Activated CD4-positive, alpha-beta T cell treated with anti-CD3 and anti-CD28 coated beads for 36 hours (primary cell): ENCODE results near the gene SLC17A8. TPM values are rescaled to one million over a fixed set of nuclear protein-coding genes. Genes with fewer than 3 reads are reported as not detected.
"Not testable (repeated sequence)": the region's sequence is repeated elsewhere in the genome, so short reads cannot be mapped to it uniquely, and the experiment has no call there.

ENCODE experiments used
- ATAC-seq: fragments of 200-7000 bp; cut with Tn5 transposase; one replicate; pipeline ENCODE4 v1.10.0; 2021; ENCODE audit warnings: mild to moderate bottlenecking, moderate library complexity
- CTCF ChIA-PET: fragments of 350-600 bp; sonication (Branson Sonifier 250); formaldehyde crosslinking; loops from one replicate; lab custom pipeline; 2021; ENCODE audit warnings: antibody characterized with exemption; lab: Charles Lee
- POLR2A ChIA-PET: fragments of 350-600 bp; sonication (Branson Sonifier 250); formaldehyde crosslinking; loops from one replicate; lab custom pipeline; 2021; ENCODE audit warnings: antibody characterized with exemption, inconsistent platforms; lab: Charles Lee
- DNase-seq: peaks from one replicate; pipeline ENCODE4 v3.0.0-alpha.2; 2020
- H3K27ac Mint-ChIP-seq: one replicate; pipeline ENCODE4 v1.8.0; 2021; ENCODE audit warnings: mixed read lengths
- H3K27me3 Mint-ChIP-seq: one replicate; pipeline ENCODE4 v1.8.0; 2021; ENCODE audit warnings: mixed read lengths
- H3K36me3 Mint-ChIP-seq: one replicate; pipeline ENCODE4 v1.8.0; 2021; ENCODE audit warnings: low read depth, mixed read lengths
- H3K4me1 Mint-ChIP-seq: one replicate; pipeline ENCODE4 v1.8.0; 2021; ENCODE audit warnings: mixed read lengths
- H3K4me3 Mint-ChIP-seq: one replicate; pipeline ENCODE4 v1.8.0; 2021; ENCODE audit warnings: mild to moderate bottlenecking, moderate library complexity, mixed read lengths
- H3K9me3 Mint-ChIP-seq: one replicate; pipeline ENCODE4 v1.8.0; 2021; ENCODE audit warnings: low read depth, mixed read lengths
- intact Hi-C, 2 experiments: fragments of 100-400 bp; cut with DNase I in 1 of 2; cut with micrococcal nuclease in 1 of 2; formaldehyde crosslinking; loops; one replicate each; pipeline versions ENCODE4 v1.14.2 to v1.15.1; 2022 to 2024; cut with DNase I, micrococcal nuclease
- total RNA-seq, 2 experiments: library from RNA; stranded (reverse); gene quantifications; one replicate each; pipeline ENCODE4 v1.2.3, GENCODE V29; 2021

Gene SLC17A8
- total RNA-seq, result not detected

DNA sequence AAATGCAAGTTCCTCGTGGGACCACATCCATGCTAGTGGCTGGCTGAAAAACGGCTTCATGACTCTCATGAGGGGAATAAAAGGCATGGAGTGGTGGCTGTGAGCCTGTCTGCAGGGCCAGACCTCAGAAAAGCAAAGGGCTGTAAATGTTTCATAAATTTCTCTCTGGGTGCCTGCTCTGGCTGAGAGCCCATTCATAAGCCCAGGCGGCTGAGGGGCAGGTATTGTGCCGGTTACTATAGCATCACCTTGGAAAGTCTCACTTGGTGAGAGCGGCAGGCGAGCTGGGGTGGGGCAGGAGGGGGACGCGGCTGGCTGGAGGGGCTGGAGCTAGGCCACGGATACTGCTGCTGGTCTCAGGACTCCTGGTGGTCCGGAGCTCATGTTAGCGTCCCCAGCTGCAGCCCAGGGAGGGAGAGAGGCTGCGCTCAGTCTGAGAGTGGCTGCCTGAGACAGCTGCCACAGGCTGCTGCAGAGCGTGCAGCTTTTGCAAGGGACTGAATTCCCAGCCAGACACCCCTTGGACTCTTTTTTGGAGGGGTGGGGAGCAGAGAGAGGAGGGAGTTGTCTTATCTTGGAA is at the start of gene SLC17A8:
TSS of gene SLC17A8 (plus strand) at position 431 of the 580 bp plus-strand sequence. CDS start 318 bp downstream, outside the sequence.
- H3K27me3 Mint-ChIP-seq, result peaks cover 35% of the 10 kb centered on the region
- no peak within 1 kb of the TSS for H3K27ac Mint-ChIP-seq
- intact Hi-C loops, result no loop called here
- ATAC-seq (no peak), DNase-seq (no peak)
- H3K4me1 Mint-ChIP-seq, result no peaks in the 10 kb centered on the region
- no peaks in the 10 kb centered on the region for H3K9me3 Mint-ChIP-seq
- ChIA-PET CTCF (interaction anchor here (0.7 kb wide), 1 partner anchor 36 kb away, joined by 3 read pairs; no protein-coding TSS in a partner anchor), POLR2A (no interaction called here)
- no peaks in the 10 kb centered on the region for H3K36me3 Mint-ChIP-seq
- H3K4me3 Mint-ChIP-seq, result no peak within 1 kb of the TSS

GRCh38 chr12:100308138-100308537 is 48.7 kb upstream of the SLC17A8 start:
- DNase-seq, intact Hi-C loops, CTCF ChIA-PET, H3K27ac Mint-ChIP-seq, H3K4me1 Mint-ChIP-seq, H3K4me3 Mint-ChIP-seq, H3K27me3 Mint-ChIP-seq, ATAC-seq, POLR2A ChIA-PET: not testable (repeated sequence)
- Mint-ChIP-seq H3K36me3 (peaks cover 43% of the 10 kb centered on the region), H3K9me3 (peaks cover 16% of the 10 kb centered on the region)

GRCh38 chr12:100311317-100311716 is 45.6 kb upstream of the SLC17A8 start:
- intact Hi-C loops, result no loop called here
- no peak overlapping the region for H3K4me3 Mint-ChIP-seq
- peaks cover 21% of the 10 kb centered on the region for H3K36me3 Mint-ChIP-seq
- ChIA-PET CTCF (no interaction called here), POLR2A (interaction anchor here (0.7 kb wide), 1 partner anchor 40 kb away, joined by 3 read pairs; no protein-coding TSS in a partner anchor)
- no peak overlapping the region for H3K27ac Mint-ChIP-seq
- ATAC-seq (no peak), DNase-seq (no peak)
- no peaks in the 10 kb centered on the region for H3K27me3 Mint-ChIP-seq
- peaks cover 4% of the 10 kb centered on the region for H3K9me3 Mint-ChIP-seq
- no peaks in the 10 kb centered on the region for H3K4me1 Mint-ChIP-seq

DNA sequence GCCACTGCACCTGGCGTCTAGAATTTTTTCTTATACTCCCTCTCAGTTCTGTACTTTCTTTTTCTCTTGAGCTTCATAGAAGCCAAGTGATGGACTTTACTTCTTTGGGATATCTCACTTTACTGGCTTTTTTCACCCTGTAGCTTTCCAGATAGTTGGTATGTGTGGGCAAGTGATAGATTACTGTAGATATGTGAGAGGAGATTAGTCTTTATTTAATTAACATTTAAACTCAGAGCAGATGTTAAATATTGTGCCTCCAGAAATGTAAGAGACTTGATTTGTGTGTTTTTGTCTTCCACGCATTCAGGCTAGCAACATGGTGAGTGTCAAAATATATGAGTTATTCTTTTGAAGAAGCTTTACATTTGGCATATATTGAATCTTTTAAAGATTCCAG is 39.5 kb upstream of the SLC17A8 start:
- Mint-ChIP-seq H3K4me3 (no peak overlapping the region), H3K36me3 (peaks cover 23% of the 10 kb centered on the region)
- POLR2A ChIA-PET, result no interaction called here

DNA sequence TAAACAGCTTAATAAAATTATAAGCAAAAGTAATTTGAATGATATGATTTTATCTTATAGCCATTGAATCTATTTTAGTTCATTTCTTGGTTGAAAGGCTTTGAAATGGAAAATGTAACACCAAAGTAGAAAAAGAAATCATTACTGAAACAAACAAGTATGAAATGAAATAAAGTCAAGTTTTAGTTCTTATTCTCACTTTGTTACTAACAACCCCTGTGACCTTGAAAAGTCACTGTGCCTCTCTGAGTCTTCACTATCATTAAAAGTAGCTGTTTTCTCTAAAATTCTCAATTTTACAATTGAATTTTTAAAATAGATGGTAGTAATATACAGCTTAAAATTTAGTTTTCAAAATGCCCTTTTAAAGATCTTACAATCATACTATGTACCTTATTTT is 32.4 kb upstream of the SLC17A8 start:
- ATAC-seq (no peak), DNase-seq (no peak)
- ChIA-PET CTCF (interaction anchor here (0.8 to 0.9 kb wide), 2 partner anchors 13 to 229 kb away, joined by 3 read pairs; no protein-coding TSS in a partner anchor), POLR2A (no interaction called here)
- no peak overlapping the region for H3K27ac Mint-ChIP-seq
- H3K4me1 Mint-ChIP-seq, result peaks cover 5% of the 10 kb centered on the region
- H3K27me3 Mint-ChIP-seq, result no peaks in the 10 kb centered on the region
- intact Hi-C loops, result no loop called here
- H3K36me3 Mint-ChIP-seq, result peaks cover 18% of the 10 kb centered on the region
- H3K4me3 Mint-ChIP-seq, result no peak overlapping the region
- no peaks in the 10 kb centered on the region for H3K9me3 Mint-ChIP-seq

More for the DNA sequence above, 39.5 kb upstream of the SLC17A8 start:
- no peaks in the 10 kb centered on the region for H3K27me3 Mint-ChIP-seq
- DNase-seq, result no peak
- H3K27ac Mint-ChIP-seq, result no peak overlapping the region
- no peak for ATAC-seq
- CTCF ChIA-PET, result no interaction called here
- no peaks in the 10 kb centered on the region for H3K4me1 Mint-ChIP-seq
- H3K9me3 Mint-ChIP-seq, result no peaks in the 10 kb centered on the region
- intact Hi-C loops, result no loop called here

DNA sequence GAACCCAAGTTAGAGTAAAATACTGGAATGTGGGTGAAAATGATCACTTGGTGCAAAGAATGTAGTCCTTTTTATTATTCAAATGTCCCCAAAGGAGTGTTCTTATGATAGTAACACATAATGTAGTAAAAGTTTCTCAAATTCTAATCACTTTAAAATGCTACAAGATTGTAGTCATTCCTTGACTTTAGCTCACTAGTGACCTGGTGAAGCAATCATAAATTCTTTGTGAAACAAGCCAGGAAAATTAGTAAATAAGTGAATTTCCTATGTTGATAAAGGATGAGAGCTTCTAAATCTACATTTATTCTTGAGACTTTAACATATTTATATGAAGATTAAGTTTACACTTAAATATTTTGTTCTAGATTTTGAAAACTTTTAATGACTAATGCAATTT is 30.7 kb upstream of the SLC17A8 start:
- no peak overlapping the region for H3K4me3 Mint-ChIP-seq
- H3K27me3 Mint-ChIP-seq, result no peaks in the 10 kb centered on the region
- CTCF ChIA-PET, result interaction anchor here (0.5 to 1.4 kb wide), 2 partner anchors 65 to 79 kb away, joined by 3 read pairs; no protein-coding TSS in a partner anchor
- H3K4me1 Mint-ChIP-seq, result peaks cover 10% of the 10 kb centered on the region
- intact Hi-C loops, result no loop called here
- no peak for ATAC-seq
- POLR2A ChIA-PET, result no interaction called here
- H3K36me3 Mint-ChIP-seq, result peaks cover 28% of the 10 kb centered on the region
- H3K9me3 Mint-ChIP-seq, result no peaks in the 10 kb centered on the region
- DNase-seq, result no peak
- no peak overlapping the region for H3K27ac Mint-ChIP-seq

GRCh38 chr12:100329800-100330199 is 27.1 kb upstream of the SLC17A8 start:
- Mint-ChIP-seq H3K4me1 (peaks cover 8% of the 10 kb centered on the region), H3K27ac (peak overlapping the region; percentile 26), H3K27me3 (no peaks in the 10 kb centered on the region), H3K36me3 (peaks cover 30% of the 10 kb centered on the region), H3K4me3 (no peak overlapping the region), H3K9me3 (no peaks in the 10 kb centered on the region)
- CTCF ChIA-PET, result interaction anchor here (0.7 to 1.0 kb wide), 2 partner anchors 75 to 250 kb away, joined by 3 read pairs; no protein-coding TSS in a partner anchor
- DNase-seq (peak; percentile 8), ATAC-seq (peak; percentile 84)
- POLR2A ChIA-PET, result no interaction called here
- intact Hi-C loops, result no loop called here

GRCh38 chr12:100331871-100332270 is 25.0 kb upstream of the SLC17A8 start:
- DNase-seq, result no peak
- no peaks in the 10 kb centered on the region for H3K9me3 Mint-ChIP-seq
- CTCF ChIA-PET, result interaction anchor here (0.8 kb wide), 1 partner anchor 121 kb away, joined by 3 read pairs; no protein-coding TSS in a partner anchor
- no peak for ATAC-seq
- peaks cover 8% of the 10 kb centered on the region for H3K4me1 Mint-ChIP-seq
- no peak overlapping the region for H3K27ac Mint-ChIP-seq
- H3K27me3 Mint-ChIP-seq, result no peaks in the 10 kb centered on the region
- no peak overlapping the region for H3K4me3 Mint-ChIP-seq
- H3K36me3 Mint-ChIP-seq, result peaks cover 37% of the 10 kb centered on the region
- intact Hi-C loops, result no loop called here
- POLR2A ChIA-PET, result no interaction called here

GRCh38 chr12:100332852-100333251 is 24.0 kb upstream of the SLC17A8 start:
- Mint-ChIP-seq H3K4me1 (peaks cover 8% of the 10 kb centered on the region), H3K36me3 (peaks cover 37% of the 10 kb centered on the region), H3K9me3 (no peaks in the 10 kb centered on the region), H3K4me3 (no peak overlapping the region), H3K27me3 (no peaks in the 10 kb centered on the region), H3K27ac (no peak overlapping the region)
- ChIA-PET CTCF (interaction anchor here (0.6 kb wide), 1 partner anchor 299 kb away, joined by 3 read pairs; no protein-coding TSS in a partner anchor), POLR2A (no interaction called here)
- ATAC-seq (no peak), DNase-seq (no peak)
- intact Hi-C loops, result no loop called here

DNA sequence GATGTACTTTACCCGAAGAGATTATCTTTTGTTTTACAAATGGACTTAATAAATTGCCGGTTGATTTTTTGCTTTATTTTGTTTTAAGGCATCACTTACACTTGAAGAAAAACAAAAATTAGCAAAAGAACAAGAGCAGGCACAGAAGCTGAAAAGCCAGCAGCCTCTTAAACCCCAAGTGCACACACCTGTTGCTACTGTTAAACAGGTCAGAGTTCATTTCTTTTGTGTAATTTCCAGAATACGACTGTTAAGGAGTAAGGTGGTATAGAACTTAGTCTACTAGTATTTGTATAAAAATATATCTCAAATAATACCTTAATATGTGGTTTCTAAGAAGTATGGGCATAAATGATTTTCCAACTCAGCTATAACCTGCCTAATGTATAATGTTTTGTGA is 19.6 kb upstream of the SLC17A8 start:
- H3K9me3 Mint-ChIP-seq, result peaks cover under 1% of the 10 kb centered on the region
- no peaks in the 10 kb centered on the region for H3K27me3 Mint-ChIP-seq
- ChIA-PET CTCF (interaction anchor here (0.6 to 1.5 kb wide), 4 partner anchors 32 to 866 kb away, joined by 3 to 5 read pairs (median 4); no protein-coding TSS in a partner anchor), POLR2A (no interaction called here)
- no peak for DNase-seq
- no peaks in the 10 kb centered on the region for H3K4me1 Mint-ChIP-seq
- H3K27ac Mint-ChIP-seq, result no peak overlapping the region
- no peak for ATAC-seq
- no peak overlapping the region for H3K4me3 Mint-ChIP-seq
- peaks cover 20% of the 10 kb centered on the region for H3K36me3 Mint-ChIP-seq
- intact Hi-C loops, result no loop called here

DNA sequence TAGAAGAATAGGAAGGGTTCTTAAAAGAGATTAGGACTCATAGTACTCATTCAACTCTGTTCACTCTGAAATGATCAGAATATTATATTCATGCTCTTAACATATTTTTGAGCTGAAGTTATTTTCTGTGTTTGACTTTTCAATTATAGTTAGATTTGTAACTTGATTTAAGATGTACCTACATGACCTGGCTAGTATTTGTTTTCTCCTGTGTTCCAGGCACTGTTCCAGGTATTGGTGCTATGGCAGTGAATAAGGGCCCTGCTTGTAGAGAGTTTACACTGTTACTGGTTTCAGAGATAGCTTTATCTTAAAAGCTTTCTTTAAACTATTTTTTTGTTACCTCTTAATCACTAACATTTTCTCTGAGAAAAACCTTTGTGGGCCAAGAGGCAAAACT is 19.1 kb upstream of the SLC17A8 start:
- no peak for ATAC-seq
- ChIA-PET CTCF (interaction anchor here (0.6 to 1.5 kb wide), 3 partner anchors 32 to 865 kb away, joined by 4 to 5 read pairs (median 4); no protein-coding TSS in a partner anchor), POLR2A (no interaction called here)
- Mint-ChIP-seq H3K36me3 (peaks cover 24% of the 10 kb centered on the region), H3K4me3 (no peak overlapping the region), H3K4me1 (no peaks in the 10 kb centered on the region), H3K27ac (no peak overlapping the region), H3K27me3 (no peaks in the 10 kb centered on the region), H3K9me3 (peaks cover 3% of the 10 kb centered on the region)
- intact Hi-C loops, result no loop called here
- DNase-seq, result no peak

- peaks cover 19% of the 10 kb centered on the region for H3K36me3 Mint-ChIP-seq
- DNase-seq, result no peak
- no peaks in the 10 kb centered on the region for H3K4me1 Mint-ChIP-seq
- no peaks in the 10 kb centered on the region for H3K27me3 Mint-ChIP-seq
- CTCF ChIA-PET, result no interaction called here
- no peak for ATAC-seq
- H3K4me3 Mint-ChIP-seq, result no peak overlapping the region
- intact Hi-C loops, result no loop called here
- H3K9me3 Mint-ChIP-seq, result peaks cover 3% of the 10 kb centered on the region
- H3K27ac Mint-ChIP-seq, result no peak overlapping the region
- POLR2A ChIA-PET, result no interaction called here
Observed at GRCh38 chr12:100339071-100339470, 17.8 kb upstream of the SLC17A8 start.
